MM.1S (cell line): ENCODE measurements around the gene CRADD.

Experiments used
- DNase-seq: peaks from one replicate; pipeline ENCODE4 v3.0.0-alpha.2; 2015
- H2AFZ ChIP-seq: fragments of 300-600 bp; sonication (generic); 2 replicates; pipeline ENCODE4 v1.6.0; 2016; ENCODE audit warnings: antibody characterized with exemption, low read length
- H3F3A ChIP-seq: fragments of 300-600 bp; sonication (generic); 2 replicates; pipeline ENCODE4 v1.6.1; 2016; ENCODE audit warnings: mild to moderate bottlenecking, antibody characterized with exemption, low read length, moderate library complexity, mixed read lengths; ENCODE audit not compliant: insufficient read depth
- H3K27ac ChIP-seq: fragments of 300-600 bp; sonication (generic); 2 replicates; pipeline ENCODE4 v1.5.1; 2016; ENCODE audit warnings: mild to moderate bottlenecking, low read length
- H3K27me3 ChIP-seq: fragments of 300-600 bp; sonication (generic); replicated peaks from 2 replicates; pipeline ENCODE4 v1.6.0; 2016; ENCODE audit warnings: low read length; ENCODE audit not compliant: insufficient read depth
- H3K36me3 ChIP-seq: fragments of 300-600 bp; sonication (generic); replicated peaks from 2 replicates; pipeline ENCODE4 v1.6.1; 2016; ENCODE audit warnings: mild to moderate bottlenecking, low read length, mixed read lengths; ENCODE audit not compliant: insufficient read depth
- H3K4me1 ChIP-seq: fragments of 300-600 bp; sonication (generic); 2 replicates; pipeline ENCODE4 v1.6.1; 2016; ENCODE audit warnings: low read length, mixed read lengths
- H3K4me2 ChIP-seq: fragments of 300-600 bp; sonication (generic); 2 replicates; pipeline ENCODE4 v1.6.0; 2016; ENCODE audit warnings: low read depth, low read length
- H3K4me3 ChIP-seq: fragments of 300-600 bp; sonication (generic); 2 replicates; pipeline ENCODE4 v1.5.1; 2016; ENCODE audit warnings: low read length, mixed read lengths
- H3K79me2 ChIP-seq: fragments of 300-600 bp; sonication (generic); 2 replicates; pipeline ENCODE4 v1.6.1; 2016; ENCODE audit warnings: mixed run types, low read length, mixed read lengths
- H3K9ac ChIP-seq: fragments of 300-600 bp; sonication (generic); 2 replicates; pipeline ENCODE4 v1.6.1; 2016; ENCODE audit warnings: low read length, mixed read lengths
- H3K9me2 ChIP-seq: fragments of 300-600 bp; sonication (generic); replicated peaks from 2 replicates; pipeline ENCODE4 v1.6.1; 2016; ENCODE audit warnings: mild to moderate bottlenecking, low read length, mixed read lengths; ENCODE audit not compliant: insufficient read depth
- H3K9me3 ChIP-seq: fragments of 300-600 bp; sonication (generic); replicated peaks from 2 replicates; pipeline ENCODE4 v1.6.1; 2016; ENCODE audit warnings: mild to moderate bottlenecking, low read length, mixed read lengths; ENCODE audit not compliant: insufficient read depth
- H4K20me1 ChIP-seq: fragments of 300-600 bp; sonication (generic); 2 replicates; pipeline ENCODE4 v1.6.1; 2016; ENCODE audit warnings: mild to moderate bottlenecking, low read length, moderate library complexity, mixed read lengths; ENCODE audit not compliant: insufficient read depth
- EZH2 ChIP-seq: fragments of 300-600 bp; sonication (generic); optimal IDR thresholded peaks from 2 replicates; pipeline ENCODE3; 2017; ENCODE audit warnings: low read depth, mild to moderate bottlenecking, antibody characterized with exemption, low read length, mixed read lengths
- EZH2phosphoT487 ChIP-seq: fragments of 300-600 bp; sonication (generic); IDR thresholded peaks from 2 replicates; pipeline ENCODE4 v1.6.1; 2018; ENCODE audit warnings: antibody characterized with exemption, low read length
- TF ChIP-seq, protein P1 (sequence below): fragments of 300-600 bp; sonication (generic); IDR thresholded peaks from 2 replicates; pipeline ENCODE4 v1.5.1; 2016; ENCODE audit warnings: antibody characterized with exemption, low read length, mixed read lengths

The CRADD gene

GRCh38 chr12:93727195-93727811, 50.1 kb downstream of the CRADD start:
- H3K9me2 ChIP-seq: no peaks in the 10 kb centered on the region
- no peak overlapping the region for H3K4me3 ChIP-seq
- H3K9ac ChIP-seq: no peak overlapping the region
- H3K4me2 ChIP-seq: no peak overlapping the region
- H3K4me1 ChIP-seq: no peaks in the 10 kb centered on the region
- DNase-seq: no peak
- no peak overlapping the region for H2AFZ ChIP-seq
- H3K27ac ChIP-seq: no peak overlapping the region
- no peaks in the 10 kb centered on the region for H3K27me3 ChIP-seq
- H4K20me1 ChIP-seq: no peaks in the 10 kb centered on the region
- H3K36me3 ChIP-seq: no peaks in the 10 kb centered on the region
- no peaks in the 10 kb centered on the region for H3K9me3 ChIP-seq
- H3K79me2 ChIP-seq: no peaks in the 10 kb centered on the region
- TF ChIP-seq, protein P1, sequence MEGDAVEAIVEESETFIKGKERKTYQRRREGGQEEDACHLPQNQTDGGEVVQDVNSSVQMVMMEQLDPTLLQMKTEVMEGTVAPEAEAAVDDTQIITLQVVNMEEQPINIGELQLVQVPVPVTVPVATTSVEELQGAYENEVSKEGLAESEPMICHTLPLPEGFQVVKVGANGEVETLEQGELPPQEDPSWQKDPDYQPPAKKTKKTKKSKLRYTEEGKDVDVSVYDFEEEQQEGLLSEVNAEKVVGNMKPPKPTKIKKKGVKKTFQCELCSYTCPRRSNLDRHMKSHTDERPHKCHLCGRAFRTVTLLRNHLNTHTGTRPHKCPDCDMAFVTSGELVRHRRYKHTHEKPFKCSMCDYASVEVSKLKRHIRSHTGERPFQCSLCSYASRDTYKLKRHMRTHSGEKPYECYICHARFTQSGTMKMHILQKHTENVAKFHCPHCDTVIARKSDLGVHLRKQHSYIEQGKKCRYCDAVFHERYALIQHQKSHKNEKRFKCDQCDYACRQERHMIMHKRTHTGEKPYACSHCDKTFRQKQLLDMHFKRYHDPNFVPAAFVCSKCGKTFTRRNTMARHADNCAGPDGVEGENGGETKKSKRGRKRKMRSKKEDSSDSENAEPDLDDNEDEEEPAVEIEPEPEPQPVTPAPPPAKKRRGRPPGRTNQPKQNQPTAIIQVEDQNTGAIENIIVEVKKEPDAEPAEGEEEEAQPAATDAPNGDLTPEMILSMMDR: no peak
- TF ChIP-seq EZH2: no peak
- 0 out of 2 replicates have a peak, but pooled peaks cover 3% of the 10 kb centered on the region for H3F3A ChIP-seq

DNA sequence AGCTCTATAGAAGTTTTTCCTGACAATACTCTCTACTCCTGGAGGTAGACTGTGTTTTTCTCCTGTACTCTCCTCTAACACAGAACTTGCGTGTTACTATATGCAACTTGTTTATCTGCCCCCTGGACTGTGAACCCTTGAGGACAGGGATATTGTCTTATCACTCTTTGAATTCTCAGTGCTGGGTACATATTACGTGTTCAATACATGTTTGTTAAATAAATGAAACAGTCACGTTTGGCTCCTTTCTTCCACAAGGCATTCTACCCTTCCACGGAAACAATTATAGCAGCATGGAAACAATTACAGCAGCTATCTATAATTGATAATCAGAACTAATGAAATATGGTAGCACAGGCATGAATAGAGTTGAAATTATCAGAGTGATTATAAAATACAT, 50.7 kb downstream of the CRADD start:
- Histone ChIP-seq H2AFZ (no peak overlapping the region), H3K79me2 (no peaks in the 10 kb centered on the region), H3K9me3 (no peaks in the 10 kb centered on the region), H3K4me1 (no peaks in the 10 kb centered on the region), H3F3A (0 out of 2 replicates have a peak, but pooled peaks cover 3% of the 10 kb centered on the region), H3K36me3 (no peaks in the 10 kb centered on the region), H3K27me3 (no peaks in the 10 kb centered on the region), H3K9me2 (no peaks in the 10 kb centered on the region), H3K27ac (no peak overlapping the region), H3K9ac (no peak overlapping the region), H3K4me3 (no peak overlapping the region), H3K4me2 (no peak overlapping the region), H4K20me1 (no peaks in the 10 kb centered on the region)
- no peak for TF ChIP-seq EZH2phosphoT487
- TF ChIP-seq, protein P1: no peak
- TF ChIP-seq EZH2: no peak
- no peak for DNase-seq

GRCh38 chr12:93729934-93730333, 52.8 kb downstream of the CRADD start:
- Histone ChIP-seq H3K9me2 (no peaks in the 10 kb centered on the region), H3K27me3 (no peaks in the 10 kb centered on the region), H3K79me2 (no peaks in the 10 kb centered on the region), H3K27ac (no peak overlapping the region), H3K4me3 (no peak overlapping the region), H3K4me2 (no peak overlapping the region), H3F3A (0 out of 2 replicates have a peak, but pooled peaks cover 3% of the 10 kb centered on the region), H4K20me1 (no peaks in the 10 kb centered on the region), H3K4me1 (no peaks in the 10 kb centered on the region), H3K9me3 (no peaks in the 10 kb centered on the region), H3K36me3 (no peaks in the 10 kb centered on the region), H3K9ac (no peak overlapping the region), H2AFZ (no peak overlapping the region)
- DNase-seq: no peak
- no peak for TF ChIP-seq EZH2phosphoT487
- TF ChIP-seq EZH2: no peak
- TF ChIP-seq, protein P1: no peak
